Ectodermal cell (in vitro differentiated cells): ENCODE results near the gene DHX30. TPM values are rescaled to one million over a fixed set of nuclear protein-coding genes. Genes with fewer than 3 reads are reported as not detected.
"Not testable (repeated sequence)": the region's sequence is repeated elsewhere in the genome, so short reads cannot be mapped to it uniquely, and the experiment has no call there.

Source experiments
- H3K27ac ChIP-seq: 2 replicates; pipeline ENCODE4 v1.7.0; 2013; ENCODE audit warnings: mild to moderate bottlenecking, low read depth, low read length; ENCODE audit not compliant: insufficient read depth, poor library complexity, severe bottlenecking
- H3K27me3 ChIP-seq: 2 replicates; pipeline ENCODE4 v1.7.0; 2013; ENCODE audit warnings: mild to moderate bottlenecking, low read length; ENCODE audit not compliant: insufficient read depth, control insufficient read depth, poor library complexity, severe bottlenecking
- H3K36me3 ChIP-seq: one replicate; pipeline ENCODE4 v1.7.0; 2013; ENCODE audit warnings: low read length; ENCODE audit not compliant: control insufficient read depth, insufficient read depth
- H3K4me1 ChIP-seq: one replicate; pipeline ENCODE4 v1.7.0; 2013; ENCODE audit warnings: low read length; ENCODE audit not compliant: control insufficient read depth, insufficient read depth
- H3K4me3 ChIP-seq: 2 replicates; pipeline ENCODE4 v1.7.0; 2013; ENCODE audit warnings: low read depth, low read length, control low read depth; ENCODE audit not compliant: insufficient read depth
- H3K9me3 ChIP-seq: 2 replicates; pipeline ENCODE4 v1.7.0; 2013; ENCODE audit warnings: mild to moderate bottlenecking, low read length, moderate library complexity; ENCODE audit not compliant: control insufficient read depth
- WGBS, 2 experiments: methylation state at CpG; one replicate each; pipeline ENCODE4 v1.1.7; 2013; ENCODE audit warnings: missing lambda C conversion rate in 2 of 2; 5-methylcytosine and 5-hydroxymethylcytosine counted together
- polyA plus RNA-seq, 4 experiments: library from polyadenylated mRNA; stranded (reverse); fragments of 50-300 nt; gene quantifications; one replicate each; pipeline ENCODE4 v1.2.3, GENCODE V29; 2013

The DHX30 gene, protein sequence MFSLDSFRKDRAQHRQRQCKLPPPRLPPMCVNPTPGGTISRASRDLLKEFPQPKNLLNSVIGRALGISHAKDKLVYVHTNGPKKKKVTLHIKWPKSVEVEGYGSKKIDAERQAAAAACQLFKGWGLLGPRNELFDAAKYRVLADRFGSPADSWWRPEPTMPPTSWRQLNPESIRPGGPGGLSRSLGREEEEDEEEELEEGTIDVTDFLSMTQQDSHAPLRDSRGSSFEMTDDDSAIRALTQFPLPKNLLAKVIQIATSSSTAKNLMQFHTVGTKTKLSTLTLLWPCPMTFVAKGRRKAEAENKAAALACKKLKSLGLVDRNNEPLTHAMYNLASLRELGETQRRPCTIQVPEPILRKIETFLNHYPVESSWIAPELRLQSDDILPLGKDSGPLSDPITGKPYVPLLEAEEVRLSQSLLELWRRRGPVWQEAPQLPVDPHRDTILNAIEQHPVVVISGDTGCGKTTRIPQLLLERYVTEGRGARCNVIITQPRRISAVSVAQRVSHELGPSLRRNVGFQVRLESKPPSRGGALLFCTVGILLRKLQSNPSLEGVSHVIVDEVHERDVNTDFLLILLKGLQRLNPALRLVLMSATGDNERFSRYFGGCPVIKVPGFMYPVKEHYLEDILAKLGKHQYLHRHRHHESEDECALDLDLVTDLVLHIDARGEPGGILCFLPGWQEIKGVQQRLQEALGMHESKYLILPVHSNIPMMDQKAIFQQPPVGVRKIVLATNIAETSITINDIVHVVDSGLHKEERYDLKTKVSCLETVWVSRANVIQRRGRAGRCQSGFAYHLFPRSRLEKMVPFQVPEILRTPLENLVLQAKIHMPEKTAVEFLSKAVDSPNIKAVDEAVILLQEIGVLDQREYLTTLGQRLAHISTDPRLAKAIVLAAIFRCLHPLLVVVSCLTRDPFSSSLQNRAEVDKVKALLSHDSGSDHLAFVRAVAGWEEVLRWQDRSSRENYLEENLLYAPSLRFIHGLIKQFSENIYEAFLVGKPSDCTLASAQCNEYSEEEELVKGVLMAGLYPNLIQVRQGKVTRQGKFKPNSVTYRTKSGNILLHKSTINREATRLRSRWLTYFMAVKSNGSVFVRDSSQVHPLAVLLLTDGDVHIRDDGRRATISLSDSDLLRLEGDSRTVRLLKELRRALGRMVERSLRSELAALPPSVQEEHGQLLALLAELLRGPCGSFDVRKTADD
- polyA plus RNA-seq (2013, experiment 1 of 4): 108 TPM
- polyA plus RNA-seq (2013, experiment 2 of 4): 110 TPM
- 85.6 TPM for polyA plus RNA-seq (2013, experiment 3 of 4)
- polyA plus RNA-seq (2013, experiment 4 of 4): 93.3 TPM

DNA sequence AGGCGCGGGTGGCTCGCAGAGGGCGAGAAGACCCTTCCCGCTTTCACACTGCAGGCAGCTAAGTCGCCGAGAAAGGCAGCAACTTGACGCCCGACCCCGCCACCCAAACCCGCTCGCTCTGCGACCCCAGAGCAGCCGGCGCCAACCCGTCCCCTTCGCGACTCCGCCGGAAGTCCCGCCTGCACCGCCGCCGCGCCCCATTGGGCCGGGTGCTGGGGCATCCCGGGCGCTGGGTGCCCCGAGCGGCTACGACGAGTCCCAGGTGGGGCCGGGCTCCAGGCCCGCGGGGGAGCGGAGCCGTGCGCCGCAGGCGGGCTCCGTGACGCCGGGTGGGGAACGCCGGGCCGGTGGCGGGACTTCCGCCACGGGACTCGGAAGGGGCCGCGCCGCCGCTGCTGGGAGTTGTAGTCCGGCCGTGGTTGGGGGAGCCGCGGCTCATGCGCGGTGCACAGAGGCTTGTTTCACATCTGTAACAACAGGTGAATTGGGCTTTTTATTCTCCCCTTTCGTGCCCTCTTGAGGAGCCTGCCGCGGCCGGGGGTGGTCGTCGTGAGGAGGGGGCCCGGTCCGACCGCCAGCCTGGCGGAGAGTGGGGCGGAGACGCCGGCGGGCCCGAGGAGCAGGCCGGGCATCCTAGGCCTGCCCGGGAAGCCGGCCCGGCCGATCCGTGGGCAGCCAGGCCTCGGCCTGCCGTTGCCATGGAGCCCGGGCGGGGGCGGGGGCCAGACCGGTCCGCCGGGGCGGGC, at the start of gene DHX30:
TSS of gene DHX30 (plus strand) at position 405 of the 746 bp plus-strand sequence. CDS start 7,546 bp downstream, outside the sequence.
- H3K36me3 ChIP-seq: peaks cover 5% of the 10 kb centered on the region
- WGBS, 2 experiments: 0% methylated on average over 90 of the region's 90 CpGs
- H3K9me3 ChIP-seq: no peaks in the 10 kb centered on the region
- peak within 1 kb of the TSS; percentile 81 for H3K4me3 ChIP-seq
- no peaks in the 10 kb centered on the region for H3K27me3 ChIP-seq
- H3K27ac ChIP-seq: peak within 1 kb of the TSS; percentile 98
- H3K4me1 ChIP-seq: peaks cover 10% of the 10 kb centered on the region

DNA sequence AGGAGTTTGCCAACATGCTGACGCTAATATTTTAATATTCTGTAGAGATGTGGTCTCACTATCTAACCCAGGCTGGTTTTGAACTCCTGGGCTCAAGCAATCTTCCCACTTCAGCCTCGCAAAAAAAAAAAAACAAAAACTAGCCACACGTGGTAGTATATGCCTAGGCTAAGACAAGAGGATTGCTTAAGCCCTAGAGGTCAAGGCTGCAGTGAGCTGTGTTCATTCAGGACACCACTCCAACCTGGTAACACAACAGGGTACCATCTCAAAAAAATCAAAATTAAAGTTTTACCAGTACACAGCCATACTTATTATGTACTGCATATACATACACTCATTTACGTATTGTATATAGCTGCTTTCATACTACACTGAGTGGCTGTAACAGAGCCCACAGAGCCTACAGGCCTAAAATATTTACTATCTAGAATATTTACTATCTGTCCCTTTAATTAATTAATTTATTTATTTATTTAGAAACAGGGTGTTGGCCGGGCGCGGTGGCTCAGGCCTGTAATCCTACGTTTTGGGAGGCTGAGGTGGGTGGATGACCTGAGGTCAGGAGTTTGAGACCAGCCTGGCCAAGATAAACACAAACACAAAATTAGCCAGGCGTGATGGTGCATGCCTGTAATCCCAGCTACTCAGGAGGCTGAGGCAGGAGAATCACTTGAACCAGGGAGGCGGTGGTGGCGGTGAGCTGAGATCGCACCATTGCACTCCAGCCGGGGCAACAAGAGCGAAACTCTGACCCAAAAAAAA, 44.5 kb upstream of the DHX30 start:
- H3K4me3 ChIP-seq: no peak overlapping the region
- no peaks in the 10 kb centered on the region for H3K9me3 ChIP-seq
- peaks cover 12% of the 10 kb centered on the region for H3K36me3 ChIP-seq
- 94 to 97% methylated on average over 14 of the region's 14 CpGs for WGBS, 2 experiments
- H3K27me3 ChIP-seq: no peaks in the 10 kb centered on the region
- H3K4me1 ChIP-seq: no peaks in the 10 kb centered on the region
- H3K27ac ChIP-seq: no peak overlapping the region

DNA sequence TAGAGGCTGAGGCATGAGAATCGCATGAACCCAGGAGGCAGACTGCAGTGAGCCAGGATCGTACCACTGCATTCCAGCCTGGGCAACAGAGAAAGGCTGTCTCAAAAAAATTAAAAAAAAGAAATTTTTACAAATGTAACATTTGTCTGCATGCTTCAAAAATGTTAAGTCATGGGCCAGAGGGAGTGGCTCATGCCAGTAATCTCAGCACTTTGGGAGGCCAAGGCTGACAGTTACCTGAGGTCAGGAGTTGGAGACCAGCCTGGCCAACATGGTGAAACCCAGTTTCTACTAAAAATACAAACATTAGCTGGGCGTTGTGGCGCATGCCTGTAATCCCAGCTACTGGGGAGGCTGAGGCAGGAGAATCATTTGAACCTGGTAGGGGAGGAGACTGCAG, 42.7 kb upstream of the DHX30 start:
- not testable (repeated sequence) for H3K27me3 ChIP-seq, H3K9me3 ChIP-seq, H3K4me1 ChIP-seq, H3K27ac ChIP-seq, H3K4me3 ChIP-seq
- 91 to 94% methylated on average over 4 of the region's 4 CpGs for WGBS, 2 experiments
- peaks cover 22% of the 10 kb centered on the region for H3K36me3 ChIP-seq

DNA sequence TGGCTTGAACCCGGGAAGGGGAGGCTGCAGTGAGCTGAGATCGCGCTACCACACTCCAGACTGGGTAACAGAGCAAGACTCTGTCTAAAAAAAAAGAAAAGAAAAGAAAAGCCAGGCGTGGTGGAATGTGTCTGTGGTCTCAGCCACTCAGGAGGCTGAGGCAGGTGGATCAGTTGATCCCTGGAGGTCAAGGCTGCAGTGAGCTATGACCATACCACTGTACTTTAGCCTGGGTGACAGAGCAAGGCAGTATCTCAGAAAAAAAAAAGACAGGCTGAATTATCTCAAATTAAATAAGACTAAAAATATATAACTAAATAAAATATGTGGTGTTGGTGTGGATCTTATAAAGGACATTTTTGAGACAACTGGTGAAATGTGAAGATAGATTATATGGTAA, 41.9 kb upstream of the DHX30 start:
- Histone ChIP-seq H3K27ac (no peak overlapping the region), H3K27me3 (no peaks in the 10 kb centered on the region), H3K4me3 (no peak overlapping the region), H3K9me3 (no peaks in the 10 kb centered on the region), H3K4me1 (no peaks in the 10 kb centered on the region), H3K36me3 (peaks cover 22% of the 10 kb centered on the region)
- 92 to 97% methylated on average over 4 of the region's 4 CpGs for WGBS, 2 experiments

DNA sequence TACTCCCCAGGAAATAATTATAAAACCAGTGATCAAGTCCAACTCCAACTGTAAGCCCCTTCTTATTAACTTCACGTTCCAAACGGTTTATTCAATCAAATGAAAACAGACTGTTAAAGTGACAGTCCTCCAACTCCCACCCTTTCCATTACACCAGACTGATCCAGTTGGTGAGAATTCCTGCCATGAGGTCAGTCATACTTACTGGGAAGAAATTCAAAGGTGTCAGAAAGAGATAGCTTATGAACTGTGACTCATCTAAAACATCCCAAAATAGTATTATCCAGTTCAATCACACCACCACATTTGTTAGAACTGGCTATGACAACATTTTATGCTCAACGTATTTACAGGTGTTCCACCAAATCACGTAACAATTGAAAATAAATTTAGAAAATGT, 40.7 kb upstream of the DHX30 start:
- 70 to 73% methylated on average over 4 of the region's 4 CpGs for WGBS, 2 experiments
- Histone ChIP-seq H3K36me3 (peaks cover 15% of the 10 kb centered on the region), H3K9me3 (no peaks in the 10 kb centered on the region), H3K4me3 (no peak overlapping the region), H3K4me1 (no peaks in the 10 kb centered on the region), H3K27ac (no peak overlapping the region), H3K27me3 (no peaks in the 10 kb centered on the region)

DNA sequence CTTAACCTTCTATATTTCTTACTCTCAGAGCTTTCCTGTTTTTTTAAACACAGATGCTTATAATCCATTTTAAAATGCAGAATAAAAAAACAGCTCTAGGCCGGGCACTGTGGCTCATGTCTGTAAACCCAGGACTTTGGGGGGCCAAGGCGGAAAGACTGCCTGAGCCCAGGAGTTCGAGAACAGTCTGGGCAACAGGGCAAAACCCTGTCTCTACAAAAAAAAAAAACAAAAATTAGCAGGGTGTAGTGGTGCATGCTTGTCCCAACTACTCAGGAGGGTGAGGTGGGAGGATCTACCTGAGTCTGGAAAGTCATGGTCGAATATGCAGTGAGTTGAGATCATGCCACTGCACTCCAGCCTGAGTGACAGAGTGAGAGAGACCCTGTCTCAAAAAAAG, 36.8 kb upstream of the DHX30 start:
- no peaks in the 10 kb centered on the region for H3K4me1 ChIP-seq
- no peaks in the 10 kb centered on the region for H3K9me3 ChIP-seq
- H3K36me3 ChIP-seq: peaks cover 18% of the 10 kb centered on the region
- WGBS, 2 experiments: 95 to 99% methylated on average over 4 of the region's 4 CpGs
- H3K27me3 ChIP-seq: no peaks in the 10 kb centered on the region
- H3K27ac ChIP-seq: no peak overlapping the region
- no peak overlapping the region for H3K4me3 ChIP-seq

DNA sequence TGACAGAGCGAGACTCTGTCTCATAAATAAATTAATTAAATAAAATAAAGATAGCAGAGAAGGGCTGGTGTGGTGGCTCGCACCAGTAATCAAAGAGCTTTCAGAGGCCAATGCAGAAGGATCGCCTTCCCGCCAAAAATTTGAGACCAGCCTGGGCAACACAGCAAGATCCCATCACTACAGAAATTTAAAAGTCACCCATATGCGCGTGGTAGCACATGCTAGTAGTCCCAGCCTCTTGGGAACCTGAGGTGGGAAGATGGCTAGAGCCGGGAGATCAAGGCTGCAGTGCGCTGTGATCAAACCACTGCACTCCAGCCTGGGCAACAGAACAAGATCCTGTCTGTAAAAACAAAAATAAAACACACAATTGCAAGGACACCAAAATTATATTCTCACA, 30.9 kb upstream of the DHX30 start:
- Histone ChIP-seq H3K4me1 (no peaks in the 10 kb centered on the region), H3K36me3 (peaks cover 23% of the 10 kb centered on the region)

DNA sequence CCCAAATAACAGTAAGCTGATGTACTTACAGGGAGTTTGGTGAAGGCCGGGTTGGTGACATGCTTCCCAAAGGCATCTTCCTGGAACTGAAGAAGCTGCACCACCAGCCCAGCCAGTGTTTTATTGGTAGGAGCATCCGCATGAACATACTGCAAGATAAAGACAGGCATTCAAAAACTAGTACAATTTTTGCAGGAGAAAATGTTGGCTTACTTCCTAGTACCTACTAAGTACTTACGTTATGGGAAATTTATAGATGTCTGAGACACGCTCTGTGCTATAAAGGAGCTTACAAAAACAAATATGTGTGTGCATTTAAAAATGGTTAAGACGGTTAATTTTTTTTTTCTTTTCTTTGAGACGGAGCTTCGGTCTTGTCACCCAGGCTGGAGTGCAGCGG, 30.1 kb upstream of the DHX30 start:
- Histone ChIP-seq H3K9me3 (no peaks in the 10 kb centered on the region), H3K4me3 (no peak overlapping the region), H3K27me3 (no peaks in the 10 kb centered on the region), H3K4me1 (no peaks in the 10 kb centered on the region), H3K27ac (no peak overlapping the region), H3K36me3 (peaks cover 22% of the 10 kb centered on the region)
- WGBS, 2 experiments: 94% methylated on average over 8 of the region's 8 CpGs

More for the DNA sequence above, 30.9 kb upstream of the DHX30 start:
- Histone ChIP-seq H3K9me3 (no peaks in the 10 kb centered on the region), H3K27me3 (no peaks in the 10 kb centered on the region), H3K27ac (no peak overlapping the region), H3K4me3 (no peak overlapping the region)
- 94 to 97% methylated on average over 7 of the region's 8 CpGs for WGBS, 2 experiments

DNA sequence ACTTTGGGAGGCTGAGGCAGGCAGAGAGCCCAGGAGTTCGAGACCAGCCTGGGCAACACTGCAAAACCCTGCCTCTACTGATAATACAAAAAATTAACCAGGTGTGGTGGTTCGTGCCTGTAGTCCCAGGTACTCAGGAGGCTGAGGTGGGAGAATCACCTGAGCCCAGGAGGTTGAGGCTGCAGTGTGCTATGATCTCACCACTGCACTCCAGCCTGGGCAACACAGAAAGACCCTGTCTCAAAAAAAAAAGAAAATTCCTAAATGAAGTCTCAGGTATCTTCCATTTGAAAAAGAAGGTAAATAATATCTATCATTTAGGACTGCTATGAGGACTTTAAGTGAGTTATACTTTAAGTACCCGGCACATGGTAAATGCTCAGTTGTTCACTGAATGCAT, 24.2 kb upstream of the DHX30 start:
- H3K4me3 ChIP-seq: no peak overlapping the region
- 92 to 93% methylated on average over 3 of the region's 3 CpGs for WGBS, 2 experiments
- no peaks in the 10 kb centered on the region for H3K27me3 ChIP-seq
- no peaks in the 10 kb centered on the region for H3K36me3 ChIP-seq
- H3K9me3 ChIP-seq: no peaks in the 10 kb centered on the region
- no peaks in the 10 kb centered on the region for H3K4me1 ChIP-seq
- no peak overlapping the region for H3K27ac ChIP-seq
